Keratinocyte (primary cell): ENCODE results near the gene C5orf34. TPM values are rescaled to one million over a fixed set of nuclear protein-coding genes. Genes with fewer than 3 reads are reported as not detected.

Experiments used
- DNase-seq: peaks from one replicate; pipeline ENCODE4 v3.0.0-alpha.2; 2011; ENCODE audit warnings: low read depth, missing footprints, low spot score
- FAIRE-seq: peaks from 2 replicates; lab custom pipeline; 2011; peaks lifted over from hg19 to GRCh38; lab: Jason Lieb, UNC
- H2AFZ ChIP-seq: 2 replicates; pipeline ENCODE4 v1.6.0; 2012; ENCODE audit warnings: low read length, control low read depth, inconsistent platforms; ENCODE audit not compliant: control insufficient read depth
- H3K27ac ChIP-seq: 2 replicates; pipeline ENCODE4 v1.5.1; 2011; ENCODE audit warnings: low read length; ENCODE audit not compliant: control insufficient read depth, insufficient read depth
- H3K27me3 ChIP-seq: 3 replicates; pipeline ENCODE4 v1.6.0; 2011; ENCODE audit warnings: low read length; ENCODE audit not compliant: control insufficient read depth, insufficient read depth; ENCODE audit errors: extremely low read depth
- H3K36me3 ChIP-seq, 2 experiments: 2 replicates in 1 of 2; 3 replicates in 1 of 2; pipeline ENCODE4 v1.5.1; 2011; ENCODE audit warnings: low read length in 2 of 2, mild to moderate bottlenecking in 1 of 2; ENCODE audit not compliant: control insufficient read depth in 2 of 2, insufficient read depth in 2 of 2; ENCODE audit errors: extremely low read depth in 1 of 2
- H3K4me1 ChIP-seq: 3 replicates; pipeline ENCODE4 v1.5.1; 2011; ENCODE audit warnings: low read length; ENCODE audit not compliant: control insufficient read depth, insufficient read depth; ENCODE audit errors: extremely low read depth
- H3K4me2 ChIP-seq: 3 replicates; pipeline ENCODE4 v1.6.0; 2011; ENCODE audit warnings: low read depth, low read length; ENCODE audit not compliant: control insufficient read depth, insufficient read depth; ENCODE audit errors: extremely low read depth
- H3K4me3 ChIP-seq, 3 experiments: fragments of 200-600 bp in 1 of 3; sonication (generic) in 1 of 3; 2 replicates in 2 of 3; 3 replicates in 1 of 3; pipeline ENCODE4 v1.5.1; 2011 to 2016; ENCODE audit warnings: low read length in 3 of 3, mild to moderate bottlenecking in 3 of 3, control low read depth in 2 of 3, inconsistent platforms in 1 of 3, low read depth in 1 of 3, mixed read lengths in 1 of 3, mixed run types in 1 of 3, moderate library complexity in 1 of 3; ENCODE audit not compliant: control insufficient read depth in 2 of 3, insufficient read depth in 2 of 3; ENCODE audit errors: extremely low read depth in 1 of 3
- H3K79me2 ChIP-seq: 2 replicates; pipeline ENCODE4 v1.6.0; 2012; ENCODE audit warnings: low read length; ENCODE audit not compliant: control insufficient read depth, insufficient read depth
- H3K9ac ChIP-seq: 3 replicates; pipeline ENCODE4 v1.6.0; 2011; ENCODE audit warnings: low read length; ENCODE audit not compliant: control insufficient read depth, insufficient read depth; ENCODE audit errors: extremely low read depth
- H3K9me1 ChIP-seq: 3 replicates; pipeline ENCODE4 v1.6.0; 2011; ENCODE audit warnings: low read length; ENCODE audit not compliant: control insufficient read depth, insufficient read depth; ENCODE audit errors: extremely low read depth
- H3K9me3 ChIP-seq: 2 replicates; pipeline ENCODE4 v1.5.1; 2012; ENCODE audit warnings: low read depth, low read length; ENCODE audit not compliant: control insufficient read depth
- H4K20me1 ChIP-seq: 3 replicates; pipeline ENCODE4 v1.6.0; 2011; ENCODE audit warnings: low read length; ENCODE audit not compliant: control insufficient read depth, insufficient read depth; ENCODE audit errors: extremely low read depth
- EZH2 ChIP-seq: IDR thresholded peaks from one replicate; pipeline ENCODE4 v1.6.1; 2012; ENCODE audit warnings: inconsistent platforms, mild to moderate bottlenecking, low read length, moderate library complexity
- dilution Hi-C: fragments of 300-500 bp; cut with MboI; formaldehyde crosslinking; loops from one replicate; pipeline ENCODE4 v1.7.0; 2020; ENCODE audit warnings: low sequenced_read_pairs; ENCODE audit not compliant: extremely low pct_ligation_motif_present
- polyA plus RNA-seq, 5 experiments: library from polyadenylated mRNA; depleted of rRNA in 3 of 5; stranded (reverse) in 3 of 5; stranded (forward) in 1 of 5; unstranded in 1 of 5; fragments of >200 nt; gene quantifications; 1 replicate in 1 of 5; 2 replicates in 3 of 5; 3 replicates in 1 of 5; pipeline versions ENCODE4 v1.2.1 to v1.2.3, GENCODE V29; 2011 to 2012; ENCODE audit warnings: missing spikeins in 2 of 5, low read depth in 1 of 5, low replicate concordance in 1 of 5
- TF ChIP-seq, protein P1 (sequence below), 3 experiments: IDR thresholded peaks in 1 of 3; conservative IDR thresholded peaks in 1 of 3; optimal IDR thresholded peaks in 1 of 3; 2 replicates in 2 of 3; 3 replicates in 1 of 3; pipeline versions ENCODE3 to v1.5.1; 2011; ENCODE audit warnings: low read length in 3 of 3, mild to moderate bottlenecking in 3 of 3, moderate library complexity in 2 of 3, control low read depth in 1 of 3, inconsistent platforms in 1 of 3; ENCODE audit not compliant: insufficient read depth in 2 of 3; ENCODE audit errors: extremely low read depth in 1 of 3

Gene C5orf34
- polyA plus RNA-seq, 1 donor (not counting 4 experiments of a cell fraction or from before 2014, with no cell fraction given), result 5.8 TPM

DNA sequence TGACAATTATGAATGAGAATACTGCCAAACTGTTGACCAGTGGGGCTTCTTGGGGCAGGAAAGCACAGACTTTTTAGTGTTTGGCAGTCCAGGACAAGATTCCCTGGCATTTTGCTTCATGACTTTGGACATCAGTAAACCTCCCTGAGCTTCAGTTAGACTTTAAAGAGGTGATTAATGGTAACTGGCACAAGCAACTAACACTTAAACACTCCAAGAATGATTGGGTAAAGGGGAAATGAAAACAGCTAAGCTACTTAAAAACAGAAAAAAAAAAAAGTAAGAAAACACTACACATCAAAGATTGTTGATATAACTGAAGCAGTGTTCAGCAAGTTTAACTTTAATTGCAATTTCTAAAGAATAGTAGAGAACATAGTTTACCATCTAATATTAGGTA lies 28.5 kb upstream of the C5orf34 start:
- DNase-seq (no peak), FAIRE-seq (no peak)
- peaks cover 17% of the 10 kb centered on the region for H3K79me2 ChIP-seq

DNA sequence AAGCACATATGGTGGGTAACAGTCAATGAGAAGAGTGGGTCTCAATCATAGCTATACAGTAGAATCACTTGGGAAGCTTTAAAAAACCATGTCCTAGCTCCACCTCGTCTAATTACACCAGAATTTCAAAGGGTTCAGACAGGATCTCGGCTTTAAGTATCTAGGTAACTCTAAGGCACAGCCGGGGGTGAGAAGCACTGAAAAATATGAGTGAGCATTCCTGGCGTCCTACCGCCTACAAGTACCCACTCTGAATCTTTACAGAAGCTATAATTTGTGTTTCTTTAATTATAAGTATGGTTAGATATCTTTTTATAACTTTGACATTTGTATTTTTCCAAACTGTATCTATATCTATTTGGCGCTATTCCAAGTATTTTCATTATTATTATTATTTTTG lies 25.8 kb upstream of the C5orf34 start:
- TF ChIP-seq, protein P1, sequence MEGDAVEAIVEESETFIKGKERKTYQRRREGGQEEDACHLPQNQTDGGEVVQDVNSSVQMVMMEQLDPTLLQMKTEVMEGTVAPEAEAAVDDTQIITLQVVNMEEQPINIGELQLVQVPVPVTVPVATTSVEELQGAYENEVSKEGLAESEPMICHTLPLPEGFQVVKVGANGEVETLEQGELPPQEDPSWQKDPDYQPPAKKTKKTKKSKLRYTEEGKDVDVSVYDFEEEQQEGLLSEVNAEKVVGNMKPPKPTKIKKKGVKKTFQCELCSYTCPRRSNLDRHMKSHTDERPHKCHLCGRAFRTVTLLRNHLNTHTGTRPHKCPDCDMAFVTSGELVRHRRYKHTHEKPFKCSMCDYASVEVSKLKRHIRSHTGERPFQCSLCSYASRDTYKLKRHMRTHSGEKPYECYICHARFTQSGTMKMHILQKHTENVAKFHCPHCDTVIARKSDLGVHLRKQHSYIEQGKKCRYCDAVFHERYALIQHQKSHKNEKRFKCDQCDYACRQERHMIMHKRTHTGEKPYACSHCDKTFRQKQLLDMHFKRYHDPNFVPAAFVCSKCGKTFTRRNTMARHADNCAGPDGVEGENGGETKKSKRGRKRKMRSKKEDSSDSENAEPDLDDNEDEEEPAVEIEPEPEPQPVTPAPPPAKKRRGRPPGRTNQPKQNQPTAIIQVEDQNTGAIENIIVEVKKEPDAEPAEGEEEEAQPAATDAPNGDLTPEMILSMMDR (optimal IDR thresholded peaks at IDR 0.05 in 1 of 3, IDR thresholded peaks at IDR 0.05 in 1 of 3, conservative IDR thresholded peaks at IDR 0.05 in 1 of 3; ENCODE audit: extremely low read depth in 1 of 3, insufficient read depth in 2 of 3, low read length in 3 of 3), result no peak
- no peak for TF ChIP-seq EZH2
- Histone ChIP-seq H3K79me2 (peaks cover 8% of the 10 kb centered on the region), H2AFZ (no peak overlapping the region), H3K36me3 (peaks cover 8 to 21% of the 10 kb centered on the region in 2 experiments), H3K27ac (no peak overlapping the region), H3K4me1 (no peaks in the 10 kb centered on the region), H3K27me3 (no peaks in the 10 kb centered on the region), H3K9ac (no peak overlapping the region), H3K4me2 (no peak overlapping the region), H4K20me1 (no peaks in the 10 kb centered on the region), H3K4me3 (no peak overlapping the region), H3K9me3 (no peaks in the 10 kb centered on the region), H3K9me1 (no peaks in the 10 kb centered on the region)
- dilution Hi-C loops, result no loop called here
- FAIRE-seq (no peak), DNase-seq (no peak)

More for the DNA sequence above, 28.5 kb upstream of the C5orf34 start:
- Histone ChIP-seq H3K9me3 (no peaks in the 10 kb centered on the region), H3K27ac (no peak overlapping the region), H3K4me3 (no peak overlapping the region), H3K4me1 (no peaks in the 10 kb centered on the region), H3K9me1 (no peaks in the 10 kb centered on the region), H3K4me2 (no peak overlapping the region), H3K27me3 (no peaks in the 10 kb centered on the region), H2AFZ (no peak overlapping the region), H3K9ac (no peak overlapping the region), H3K36me3 (peaks cover 17 to 22% of the 10 kb centered on the region in 2 experiments), H4K20me1 (no peaks in the 10 kb centered on the region)
- no peak for TF ChIP-seq EZH2
- TF ChIP-seq, protein P1 (optimal IDR thresholded peaks at IDR 0.05 in 1 of 3, IDR thresholded peaks at IDR 0.05 in 1 of 3, conservative IDR thresholded peaks at IDR 0.05 in 1 of 3; ENCODE audit: extremely low read depth in 1 of 3, insufficient read depth in 2 of 3, low read length in 3 of 3), result no peak
- dilution Hi-C loops, result no loop called here
